GM12801 (cell line): Measurements from ENCODE around the gene GNAQ.

Experiments used
- TF ChIP-seq, protein P1 (sequence below): IDR thresholded peaks from one replicate; pipeline ENCODE4 v1.5.1; 2011; ENCODE audit warnings: control low read depth; ENCODE audit not compliant: insufficient read length; ENCODE audit errors: extremely low read depth

GNAQ gene

DNA sequence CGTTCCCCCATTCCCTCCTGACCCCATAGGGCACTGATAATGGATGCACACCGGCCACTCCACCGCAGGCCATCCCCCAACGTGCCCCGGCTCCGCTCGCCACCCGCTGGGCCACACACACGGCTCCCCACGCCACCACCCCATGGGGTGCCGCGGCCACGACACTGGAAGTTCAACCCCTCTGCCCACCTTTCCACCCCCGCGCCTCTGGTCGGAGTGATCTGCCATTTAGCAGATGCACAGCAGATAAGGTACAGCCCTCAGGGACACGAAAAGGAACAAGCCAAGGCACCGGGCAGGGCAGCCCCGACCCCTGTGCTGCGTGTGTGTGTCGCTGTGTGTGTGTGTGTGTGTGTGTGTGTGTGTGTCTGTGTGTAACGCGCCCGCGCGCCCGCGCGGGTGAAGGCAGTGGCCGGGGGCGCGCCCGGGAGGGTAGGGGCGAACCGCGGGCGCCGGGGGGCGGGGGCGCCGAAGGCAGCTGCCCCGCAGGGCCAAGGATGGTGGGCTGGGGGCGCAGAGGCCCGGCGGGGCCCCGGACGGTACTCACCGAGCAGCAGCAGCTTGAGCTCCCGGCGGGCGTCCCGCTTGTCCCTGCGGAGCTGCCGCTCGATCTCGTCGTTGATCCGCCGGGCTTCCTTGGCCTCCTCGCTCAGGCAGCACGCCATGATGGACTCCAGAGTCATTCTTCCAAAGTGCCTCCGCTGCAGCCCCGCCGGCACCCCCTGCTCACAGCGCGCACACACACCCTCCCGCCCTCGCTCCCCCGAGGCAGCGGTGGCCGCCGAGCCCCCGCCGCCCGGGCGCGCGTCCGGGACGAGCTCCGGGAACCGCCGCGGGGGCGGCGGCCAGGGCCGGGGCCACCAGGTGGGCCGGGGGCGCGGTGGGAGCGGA lies 813 bp downstream of the GNAQ start:
- TF ChIP-seq, protein P1, sequence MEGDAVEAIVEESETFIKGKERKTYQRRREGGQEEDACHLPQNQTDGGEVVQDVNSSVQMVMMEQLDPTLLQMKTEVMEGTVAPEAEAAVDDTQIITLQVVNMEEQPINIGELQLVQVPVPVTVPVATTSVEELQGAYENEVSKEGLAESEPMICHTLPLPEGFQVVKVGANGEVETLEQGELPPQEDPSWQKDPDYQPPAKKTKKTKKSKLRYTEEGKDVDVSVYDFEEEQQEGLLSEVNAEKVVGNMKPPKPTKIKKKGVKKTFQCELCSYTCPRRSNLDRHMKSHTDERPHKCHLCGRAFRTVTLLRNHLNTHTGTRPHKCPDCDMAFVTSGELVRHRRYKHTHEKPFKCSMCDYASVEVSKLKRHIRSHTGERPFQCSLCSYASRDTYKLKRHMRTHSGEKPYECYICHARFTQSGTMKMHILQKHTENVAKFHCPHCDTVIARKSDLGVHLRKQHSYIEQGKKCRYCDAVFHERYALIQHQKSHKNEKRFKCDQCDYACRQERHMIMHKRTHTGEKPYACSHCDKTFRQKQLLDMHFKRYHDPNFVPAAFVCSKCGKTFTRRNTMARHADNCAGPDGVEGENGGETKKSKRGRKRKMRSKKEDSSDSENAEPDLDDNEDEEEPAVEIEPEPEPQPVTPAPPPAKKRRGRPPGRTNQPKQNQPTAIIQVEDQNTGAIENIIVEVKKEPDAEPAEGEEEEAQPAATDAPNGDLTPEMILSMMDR = no peak

GRCh38 chr9:78030296-78030552 lies 1.4 kb downstream of the GNAQ start:
- TF ChIP-seq, protein P1 = no peak

DNA sequence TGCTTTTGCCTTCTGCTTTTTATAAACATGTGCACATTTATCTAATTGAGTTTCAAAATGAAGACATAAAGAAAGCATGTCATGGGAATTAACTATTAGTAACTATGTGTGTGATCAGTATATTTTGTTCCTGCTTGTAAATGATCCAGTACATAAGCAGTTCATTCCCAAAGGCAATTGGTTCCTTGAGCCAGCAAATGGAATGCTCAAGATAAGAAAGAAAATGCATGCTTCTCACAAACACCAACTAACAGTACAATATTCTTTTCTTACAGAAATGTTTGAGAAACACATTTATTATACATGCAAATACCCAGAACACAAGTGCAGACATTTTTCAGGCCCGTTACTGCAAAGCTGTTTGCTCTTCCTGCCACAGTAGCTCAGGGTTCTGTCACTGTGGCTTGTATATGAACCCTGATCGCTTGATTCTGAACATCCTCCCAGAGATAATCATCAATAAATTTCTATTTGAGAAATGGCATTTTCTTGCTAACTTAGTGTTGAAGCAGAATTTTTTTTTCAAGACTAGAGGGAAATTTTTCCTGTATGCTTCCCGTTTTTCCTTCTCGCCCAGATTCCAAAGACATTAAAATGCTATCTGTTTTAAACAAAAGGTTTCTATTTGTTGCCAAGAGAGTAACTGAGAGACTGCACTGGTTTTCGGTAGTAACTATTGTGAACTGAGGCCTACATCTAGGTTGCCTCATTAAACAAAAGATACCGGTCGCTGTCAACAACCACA lies 1.9 kb downstream of the GNAQ start:
- TF ChIP-seq, protein P1 = no peak

DNA sequence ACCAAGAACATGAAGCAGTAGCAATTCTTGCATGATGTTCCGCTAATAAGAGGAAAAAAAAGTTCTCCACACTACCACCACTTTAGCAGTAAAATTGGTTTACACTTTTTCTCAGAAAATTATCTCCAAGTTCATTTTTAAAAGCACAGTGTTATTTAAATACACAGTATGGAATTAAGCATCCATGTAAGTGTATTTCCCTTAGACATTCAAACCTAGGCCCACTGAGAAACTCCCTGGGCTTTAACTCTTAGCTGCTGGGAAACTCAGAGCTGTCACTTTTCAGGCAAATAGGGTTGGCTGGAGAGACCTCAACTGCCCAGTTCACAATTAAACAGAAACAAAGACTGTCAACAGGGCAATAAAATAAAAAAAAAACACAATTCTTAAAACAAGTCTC lies 2.7 kb downstream of the GNAQ start:
- TF ChIP-seq, protein P1 = no peak

- TF ChIP-seq, protein P1 = no peak
These were observed 4.7 kb downstream of the GNAQ start for GRCh38 chr9:78026947-78027346.

GRCh38 chr9:78026416-78026815 lies 5.2 kb downstream of the GNAQ start:
- TF ChIP-seq, protein P1 = no peak

GRCh38 chr9:78025186-78025585 lies 6.4 kb downstream of the GNAQ start:
- TF ChIP-seq, protein P1 = no peak
